GM21390 (cell line): ENCODE measurements around the gene TH.

Experiments
- ATAC-seq: cut with Tn5 transposase; IDR thresholded peaks from one replicate; pipeline ENCODE4 v1.9.1; 2021; ENCODE audit not compliant: unreplicated experiment

Gene TH

GRCh38 chr11:2208691-2209369 lies 37.2 kb upstream of the TH start:
- no peak for ATAC-seq

DNA sequence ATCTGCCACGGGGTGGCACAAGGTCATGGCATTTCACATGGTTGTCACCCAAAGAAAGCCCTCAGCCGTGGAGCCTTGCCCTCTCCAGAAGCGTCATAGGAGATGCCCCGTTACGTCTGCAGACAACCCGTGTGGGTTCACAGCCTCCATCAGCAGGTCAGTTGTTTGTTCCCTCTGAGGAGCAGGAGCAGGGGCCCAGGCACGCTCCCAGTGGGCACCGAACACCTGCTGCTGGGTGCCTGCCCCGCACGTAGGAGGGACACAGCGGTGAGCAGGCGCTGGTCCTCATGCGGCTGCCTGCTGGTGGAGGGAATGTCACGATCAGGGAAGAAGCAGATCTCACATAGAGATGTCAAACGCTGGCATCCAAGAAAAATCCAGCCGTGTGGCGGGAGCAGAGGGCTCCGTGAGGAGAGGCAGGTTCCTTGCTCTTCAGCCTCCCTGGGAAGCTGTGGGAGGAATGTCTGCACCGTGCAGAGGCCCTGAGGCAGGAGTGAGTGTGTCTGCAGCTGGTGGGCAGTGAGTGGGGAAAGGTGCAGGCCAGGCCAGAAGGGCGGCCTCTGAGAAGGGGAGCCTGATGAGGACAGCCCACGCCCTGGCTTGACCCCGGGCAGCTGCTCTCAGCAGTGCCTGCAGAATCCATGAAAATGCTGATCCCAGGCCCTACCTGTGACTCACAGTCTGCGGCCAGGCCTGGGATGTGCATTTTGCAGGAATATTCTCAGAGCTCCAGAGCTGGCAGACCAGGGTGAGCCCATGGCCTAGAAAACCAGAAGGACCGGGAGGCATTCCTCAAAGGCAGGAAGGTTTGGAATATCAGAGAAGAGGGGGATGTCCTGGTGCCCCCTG lies 36.4 kb upstream of the TH start:
- ATAC-seq, result no peak

- no peak for ATAC-seq
These were observed 35.6 kb upstream of the TH start for GRCh38 chr11:2207212-2207611.

DNA sequence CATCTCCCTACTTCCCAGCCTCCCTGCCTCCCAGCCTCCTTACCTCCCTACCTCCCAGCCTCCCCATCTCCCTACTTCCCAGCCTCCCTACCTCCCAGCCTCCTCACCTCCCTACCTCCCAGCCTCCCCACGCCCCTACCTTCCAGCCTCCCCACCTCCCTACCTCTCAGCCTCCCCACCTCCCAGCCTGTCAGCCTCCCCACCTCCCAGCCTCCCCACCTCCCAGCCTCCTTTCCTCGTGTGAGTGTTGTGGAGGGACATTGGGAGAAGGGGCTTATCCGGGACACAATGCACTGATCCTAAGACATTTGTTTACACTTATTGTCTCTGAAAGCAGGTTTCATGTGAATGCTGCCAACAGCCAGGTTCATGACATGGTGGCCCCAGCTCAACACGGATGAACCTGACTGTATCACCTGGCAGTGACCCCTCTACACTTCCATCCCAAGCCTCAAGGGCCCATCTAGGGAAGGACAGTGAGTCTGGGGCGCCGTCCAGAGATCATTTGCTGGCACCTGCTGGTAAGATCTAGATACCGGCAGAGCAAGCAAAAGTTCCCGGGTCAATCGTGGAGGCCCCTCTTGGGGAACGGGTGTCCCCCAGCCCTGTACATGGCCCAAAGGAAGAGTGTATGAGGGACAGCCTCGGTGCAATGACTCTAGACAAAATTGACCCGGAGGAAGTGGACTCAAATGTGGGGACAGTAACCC lies 34.5 kb upstream of the TH start:
- no peak for ATAC-seq

- ATAC-seq, result no peak
These were observed 33.7 kb upstream of the TH start for GRCh38 chr11:2205214-2205720.

- no peak for ATAC-seq
These were observed 33.0 kb upstream of the TH start for GRCh38 chr11:2204361-2205213.

DNA sequence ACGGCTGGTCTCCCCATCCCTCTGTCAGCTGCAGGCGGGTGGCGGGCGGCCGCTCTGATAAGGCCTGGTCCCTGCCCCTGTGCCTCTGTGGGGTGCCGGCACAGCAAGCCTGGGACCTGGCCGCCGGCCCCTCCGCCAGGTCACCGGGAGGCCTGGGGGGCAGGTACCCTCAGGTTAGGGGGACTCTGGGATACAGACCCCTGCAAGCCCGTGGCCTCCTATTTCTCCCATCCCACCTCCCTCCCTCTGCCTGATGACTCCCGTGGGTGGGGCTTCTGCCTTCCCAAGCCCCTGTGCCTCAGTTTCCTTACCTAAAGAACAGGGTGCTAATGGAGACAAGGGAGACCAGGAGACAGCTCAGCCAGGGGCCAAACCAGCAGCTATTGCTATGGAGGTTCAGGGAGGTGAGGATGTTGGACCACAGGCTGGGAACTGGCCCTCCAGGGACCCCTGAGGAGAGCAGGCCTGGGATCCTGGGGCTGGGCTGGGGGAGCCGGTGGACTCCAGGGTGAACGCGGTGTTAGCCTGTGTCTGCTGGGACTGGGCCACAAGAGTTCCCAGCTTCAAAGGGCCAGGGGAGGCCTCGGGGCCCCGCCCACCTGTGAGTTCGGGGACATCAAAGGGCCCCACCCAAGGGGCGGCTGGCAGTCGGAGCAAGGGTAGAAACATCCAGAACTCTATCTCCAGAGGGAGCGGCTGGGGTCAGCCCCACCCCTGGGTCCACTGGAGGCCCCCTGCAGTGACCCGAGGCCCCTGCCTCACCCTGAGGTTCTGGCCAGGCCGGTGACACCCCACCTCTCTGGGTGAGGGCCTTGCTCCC lies 32.0 kb upstream of the TH start:
- no peak for ATAC-seq

DNA sequence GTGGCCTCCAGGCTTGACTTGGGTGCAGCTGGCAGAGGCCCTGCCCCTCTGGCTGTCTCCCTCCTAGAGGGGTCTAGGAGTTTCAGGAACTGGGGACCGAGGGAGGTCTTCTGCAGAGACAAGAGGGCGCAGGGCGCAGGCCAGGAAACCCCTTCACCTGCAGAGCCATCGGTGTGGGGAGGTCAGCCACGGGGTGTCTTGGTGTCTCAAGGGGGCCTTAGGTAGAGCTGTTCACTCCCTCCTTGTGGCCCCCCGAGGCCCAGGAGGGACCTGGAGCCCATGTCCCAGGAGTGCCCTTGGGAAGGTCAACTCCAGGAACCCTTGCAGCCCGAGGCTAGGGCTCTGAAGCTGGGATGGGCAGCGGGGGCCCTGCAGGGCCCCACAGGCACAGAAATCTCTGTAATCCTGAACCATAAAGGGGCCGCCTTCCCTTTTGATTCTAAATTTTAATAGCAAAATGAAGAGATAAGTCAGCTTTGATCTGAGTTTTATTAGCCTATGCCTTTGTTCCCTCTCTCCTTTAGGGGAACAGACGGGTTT lies 31.4 kb upstream of the TH start:
- no peak for ATAC-seq

DNA sequence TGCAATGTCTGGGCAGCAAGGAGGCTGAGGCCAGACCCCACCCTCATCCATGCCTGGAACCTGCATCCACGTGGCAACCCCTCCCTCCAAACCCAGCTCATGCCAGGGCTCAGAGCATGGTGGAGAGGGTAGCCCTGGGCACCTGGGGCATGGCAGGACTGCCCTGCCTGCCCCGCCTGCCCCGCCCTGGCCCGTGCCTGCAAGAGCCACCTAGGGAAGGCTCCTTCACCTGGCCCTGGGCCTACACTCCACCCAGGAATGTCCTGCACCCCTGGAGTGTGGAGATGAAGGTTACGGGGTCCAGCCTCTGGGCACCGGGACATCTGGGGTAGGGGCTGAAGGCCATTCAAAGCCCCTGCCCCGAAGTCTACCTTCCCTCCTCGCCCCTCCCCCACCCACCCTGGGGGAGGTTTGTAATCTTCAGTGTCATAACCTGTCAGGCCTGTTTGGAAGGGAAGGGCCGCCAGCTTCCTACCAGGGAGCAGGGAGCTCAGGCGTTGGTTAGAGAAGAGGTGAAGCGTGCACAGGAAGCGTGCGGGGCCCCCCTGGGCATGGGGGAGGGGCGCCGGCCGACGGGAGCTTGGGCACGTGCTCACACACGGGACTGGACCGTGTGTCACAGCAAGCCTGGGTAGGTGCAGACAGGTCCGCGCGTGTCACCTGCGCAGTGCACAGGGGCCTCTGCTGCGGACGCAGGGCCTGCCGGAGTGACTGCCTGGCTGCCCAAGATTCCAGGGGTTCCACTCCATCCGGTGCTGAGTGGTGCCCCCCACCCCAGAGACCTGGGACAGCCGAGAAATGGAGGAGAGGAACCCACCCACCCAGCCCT lies 30.7 kb upstream of the TH start:
- ATAC-seq, result no peak

DNA sequence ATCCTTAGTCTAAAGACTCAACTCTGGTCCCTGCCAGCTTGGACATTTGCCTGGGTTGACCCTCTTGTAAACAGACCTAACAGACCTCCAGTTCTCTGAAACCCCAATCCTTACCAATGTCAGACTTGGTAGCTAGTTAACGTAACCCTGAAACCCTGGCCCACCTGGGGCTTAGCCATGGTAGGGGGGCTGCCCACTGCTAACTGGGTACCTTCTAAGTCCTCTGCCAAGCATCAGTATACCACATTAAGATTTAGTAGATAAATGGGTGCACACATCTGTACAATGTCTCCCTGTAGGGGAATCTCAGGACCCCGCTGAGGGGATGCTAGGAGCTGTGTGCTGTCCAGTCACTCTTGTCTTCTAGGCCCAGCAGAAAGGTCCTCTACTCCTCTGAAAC lies 29.9 kb upstream of the TH start:
- no peak for ATAC-seq

- no peak for ATAC-seq
These were observed 29.4 kb upstream of the TH start for GRCh38 chr11:2200957-2201519.

GRCh38 chr11:2200536-2200935 lies 28.9 kb upstream of the TH start:
- ATAC-seq, result no peak

DNA sequence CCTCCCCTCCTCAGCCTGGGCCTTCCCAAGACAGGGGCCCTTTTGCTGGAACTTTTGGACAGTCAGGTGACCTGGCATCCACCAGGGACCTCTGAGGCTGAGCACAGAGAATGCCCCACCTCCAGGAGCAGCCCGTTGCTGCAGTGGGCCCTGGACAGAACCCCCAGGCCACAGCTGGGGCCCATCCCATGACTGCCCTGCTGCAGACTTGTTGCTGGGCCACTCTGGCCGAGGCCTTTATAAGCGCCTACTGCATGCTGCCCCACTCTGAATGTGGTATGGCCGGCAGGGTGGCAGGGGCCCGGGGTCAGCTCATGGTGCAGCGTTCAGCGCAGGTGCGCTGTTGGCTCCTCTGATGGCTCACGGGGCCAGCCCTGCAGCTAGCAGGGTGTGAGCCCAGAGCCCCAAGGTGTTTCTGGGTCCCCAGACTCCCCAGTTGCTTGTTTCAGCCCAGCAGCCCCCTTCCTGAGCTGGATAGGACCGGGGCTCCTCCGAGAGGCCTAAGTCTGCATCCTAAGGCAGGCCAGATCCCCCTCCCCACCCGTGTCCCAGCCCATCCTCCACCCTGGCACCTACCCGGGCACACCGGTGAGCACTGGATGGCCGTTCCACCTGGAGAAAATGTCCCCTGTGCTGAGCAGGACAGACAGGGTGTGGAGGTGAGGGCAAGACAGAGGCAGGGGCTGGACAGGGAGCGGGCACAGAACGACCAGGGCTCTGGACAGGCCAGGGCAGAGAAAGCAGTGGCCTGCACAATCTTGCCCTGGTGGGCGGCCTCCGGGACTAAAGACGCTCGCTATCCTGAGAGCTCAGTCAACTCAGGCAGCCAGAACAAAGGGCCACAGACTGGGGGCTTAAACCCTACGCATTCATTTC lies 28.1 kb upstream of the TH start:
- no peak for ATAC-seq

DNA sequence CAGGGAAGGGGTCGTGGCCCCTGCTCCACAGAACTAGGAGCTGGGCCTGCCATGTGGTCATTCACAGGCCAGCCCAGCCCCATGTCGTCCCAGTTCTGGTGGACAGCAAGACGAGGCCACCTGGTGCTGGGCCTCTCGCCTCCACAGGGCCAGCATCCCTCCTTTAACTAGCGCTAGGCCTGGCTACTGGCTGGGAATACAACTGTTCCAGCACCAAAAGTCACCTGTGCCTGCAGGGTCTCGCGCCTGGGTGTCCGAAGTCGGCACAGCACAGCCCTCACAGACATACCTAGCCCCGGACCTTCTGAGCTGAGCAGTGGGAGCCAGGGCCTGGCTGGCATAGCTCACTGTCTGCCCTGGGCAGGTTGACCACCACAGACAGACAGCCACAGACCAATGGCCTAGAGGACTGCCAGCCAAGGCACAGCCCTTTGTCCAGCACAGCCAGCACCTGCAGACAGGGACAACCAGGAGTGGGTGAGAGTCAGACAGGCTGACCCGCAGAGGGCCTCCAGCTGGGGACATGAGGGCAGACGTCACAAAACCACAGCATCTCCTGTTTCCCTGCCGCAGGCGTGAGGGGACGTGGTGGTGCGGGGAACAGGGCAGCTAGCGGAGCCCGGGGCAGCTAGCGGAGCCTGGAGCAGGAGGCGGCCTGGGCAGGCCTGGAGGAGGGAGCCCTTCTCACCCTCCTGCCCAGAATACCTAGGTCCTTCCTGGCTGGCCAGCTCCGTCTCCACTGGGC lies 27.2 kb upstream of the TH start:
- ATAC-seq, result no peak

GRCh38 chr11:2197771-2198520 lies 26.3 kb upstream of the TH start:
- no peak for ATAC-seq
